Measurements from ENCODE around the gene CRELD1. TPM values are rescaled to one million over a fixed set of nuclear protein-coding genes. Genes with fewer than 3 reads are reported as not detected.

The CRELD1 gene
- total and polyA plus RNA-seq, 2 of the 13 experiments (the other 11 are each of a cell fraction or from before 2014, with no cell fraction given), result 27.1 to 61.9 TPM

DNA sequence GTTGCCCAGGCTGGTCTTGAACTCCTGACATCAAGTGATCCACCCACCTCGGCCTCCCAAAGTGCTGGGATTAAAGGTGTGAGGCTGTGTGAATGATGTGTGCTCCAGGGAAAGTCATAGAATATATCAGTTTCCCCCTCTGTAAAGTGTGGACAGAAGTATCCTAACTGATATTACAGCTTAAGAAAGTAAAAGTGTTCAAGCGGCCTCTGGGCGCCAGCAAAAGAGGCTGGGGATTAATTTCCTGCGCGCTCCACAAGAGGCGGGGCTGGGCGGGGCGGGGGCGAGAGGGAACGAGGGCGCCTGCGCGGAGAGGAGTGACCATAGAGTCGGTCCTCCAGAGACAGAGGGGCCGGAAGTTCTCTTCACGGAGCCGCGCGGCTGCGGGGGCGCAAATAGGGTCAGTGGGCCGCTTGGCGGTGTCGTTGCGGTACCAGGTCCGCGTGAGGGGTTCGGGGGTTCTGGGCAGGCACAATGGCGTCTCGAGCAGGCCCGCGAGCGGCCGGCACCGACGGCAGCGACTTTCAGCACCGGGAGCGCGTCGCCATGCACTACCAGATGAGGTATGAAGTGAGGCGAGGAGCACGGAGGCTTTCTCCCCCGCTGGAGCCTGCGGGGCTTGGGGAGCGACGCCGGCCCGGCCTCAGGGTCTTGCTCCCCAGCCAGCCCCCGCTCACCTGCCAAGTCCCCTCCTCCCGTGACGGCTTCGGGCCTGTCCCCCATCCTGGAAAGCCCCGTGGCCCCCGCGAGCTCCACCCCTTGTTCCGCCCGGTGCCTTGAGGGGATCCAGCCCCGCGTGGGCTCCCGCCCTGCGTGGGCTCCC, 43.2 kb upstream of the CRELD1 start, which contains the start of gene JAGN1 (continued):
- TF ChIP-seq, protein P1, sequence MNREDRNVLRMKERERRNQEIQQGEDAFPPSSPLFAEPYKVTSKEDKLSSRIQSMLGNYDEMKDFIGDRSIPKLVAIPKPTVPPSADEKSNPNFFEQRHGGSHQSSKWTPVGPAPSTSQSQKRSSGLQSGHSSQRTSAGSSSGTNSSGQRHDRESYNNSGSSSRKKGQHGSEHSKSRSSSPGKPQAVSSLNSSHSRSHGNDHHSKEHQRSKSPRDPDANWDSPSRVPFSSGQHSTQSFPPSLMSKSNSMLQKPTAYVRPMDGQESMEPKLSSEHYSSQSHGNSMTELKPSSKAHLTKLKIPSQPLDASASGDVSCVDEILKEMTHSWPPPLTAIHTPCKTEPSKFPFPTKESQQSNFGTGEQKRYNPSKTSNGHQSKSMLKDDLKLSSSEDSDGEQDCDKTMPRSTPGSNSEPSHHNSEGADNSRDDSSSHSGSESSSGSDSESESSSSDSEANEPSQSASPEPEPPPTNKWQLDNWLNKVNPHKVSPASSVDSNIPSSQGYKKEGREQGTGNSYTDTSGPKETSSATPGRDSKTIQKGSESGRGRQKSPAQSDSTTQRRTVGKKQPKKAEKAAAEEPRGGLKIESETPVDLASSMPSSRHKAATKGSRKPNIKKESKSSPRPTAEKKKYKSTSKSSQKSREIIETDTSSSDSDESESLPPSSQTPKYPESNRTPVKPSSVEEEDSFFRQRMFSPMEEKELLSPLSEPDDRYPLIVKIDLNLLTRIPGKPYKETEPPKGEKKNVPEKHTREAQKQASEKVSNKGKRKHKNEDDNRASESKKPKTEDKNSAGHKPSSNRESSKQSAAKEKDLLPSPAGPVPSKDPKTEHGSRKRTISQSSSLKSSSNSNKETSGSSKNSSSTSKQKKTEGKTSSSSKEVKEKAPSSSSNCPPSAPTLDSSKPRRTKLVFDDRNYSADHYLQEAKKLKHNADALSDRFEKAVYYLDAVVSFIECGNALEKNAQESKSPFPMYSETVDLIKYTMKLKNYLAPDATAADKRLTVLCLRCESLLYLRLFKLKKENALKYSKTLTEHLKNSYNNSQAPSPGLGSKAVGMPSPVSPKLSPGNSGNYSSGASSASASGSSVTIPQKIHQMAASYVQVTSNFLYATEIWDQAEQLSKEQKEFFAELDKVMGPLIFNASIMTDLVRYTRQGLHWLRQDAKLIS (CRISPR knock-in tag; IDR thresholded peaks at IDR 0.05), result peak; percentile 61; the same call in 1 of the 2 replicates
- TF ChIP-seq NFKB2 (CRISPR knock-in tag; IDR thresholded peaks at IDR 0.05; ENCODE audit: borderline replicate concordance), result peak; percentile 85

DNA sequence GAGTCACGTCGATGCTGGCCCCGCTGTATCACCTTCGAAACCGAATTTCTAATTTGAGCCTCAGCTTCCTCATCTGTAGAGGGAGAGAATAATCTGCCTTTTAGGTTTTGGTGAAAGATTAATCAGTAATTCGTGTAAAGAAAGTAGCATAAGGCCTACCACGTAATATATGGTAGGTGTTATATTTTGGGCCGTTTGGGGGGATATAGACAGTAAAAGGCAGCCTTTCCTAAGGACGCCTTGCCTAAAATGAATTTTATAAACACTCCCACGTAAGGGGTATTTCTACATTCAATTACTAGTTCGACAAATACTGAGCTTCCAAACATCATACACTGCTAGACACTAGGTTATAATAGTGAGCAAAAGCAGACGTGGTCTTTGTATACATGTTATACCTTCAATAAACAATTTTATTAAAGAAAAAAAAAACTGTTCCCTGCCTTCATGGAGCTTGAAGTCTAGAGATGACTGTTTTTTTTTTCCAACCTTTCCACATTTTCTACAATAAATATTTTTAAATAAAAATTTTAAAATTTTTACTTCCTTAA, 42.5 kb upstream of the CRELD1 start:
- ChIA-PET CTCF (ENCODE audit: low intra/inter-chr PET ratio, low total read pairs) (no interaction called here), POLR2A (interaction anchor here (0.8 to 3.8 kb wide), 11 partner anchors 11 to 98 kb away, joined by 3 to 36 read pairs (median 6); partner anchors contain the start of genes ARPC4, CIDEC, CRELD1 and IL17RC)
- Histone ChIP-seq H3K27me3 (ENCODE audit: control insufficient read depth in 1 of 2, insufficient read depth in 2 of 2, low read length in 2 of 2) (no peaks in the 10 kb centered on the region; a peak in 1 of 5 replicates), H3K9ac (ENCODE audit: insufficient read depth, low read depth, low read length) (peak overlapping the region; percentile 98), H3K79me2 (ENCODE audit: insufficient read depth, low read length) (peaks cover 26% of the 10 kb centered on the region), H4K20me1 (ENCODE audit: insufficient read depth, low read length) (no peaks in the 10 kb centered on the region), H3K4me1 (ENCODE audit: insufficient read depth, low read length) (peaks cover 57% of the 10 kb centered on the region), H2AFZ (ENCODE audit: low read length) (no peak overlapping the region), H3K4me2 (ENCODE audit: low read depth, low read length) (peak overlapping the region; percentile 68), H3K4me3 (replicated peaks in 1 of 3; ENCODE audit: insufficient read depth in 1 of 3, low read depth in 2 of 3, low read length in 3 of 3) (peak overlapping the region; percentile 85 to 99 (median 98)), H3K36me3 (replicated peaks in 1 of 2; ENCODE audit: control insufficient read depth in 1 of 2, insufficient read depth in 2 of 2, low read length in 2 of 2) (peaks cover 3 to 9% of the 10 kb centered on the region in 2 experiments; a peak in 4 of 5 replicates), H3K27ac (ENCODE audit: extremely low read length, insufficient read depth, low read length) (peak overlapping the region; percentile 92), H3K9me3 (ENCODE audit: low read length) (no peaks in the 10 kb centered on the region)
- WGBS (ENCODE audit: low lambda C conversion rate), result 0% methylated on average over 12 of the region's 12 CpGs
- in situ Hi-C loops (cut with HindIII; ENCODE audit: extremely low pct_ligation_motif_present, low pct_unique_long_range_greater_than_20kb) (no loop called here), intact Hi-C loops (cut with micrococcal nuclease; ENCODE audit: unreplicated experiment) (no loop called here)
- FAIRE-seq (no peak), DNase-seq (ENCODE audit: low spot score) (no peak), ATAC-seq (no peak)
- no TSS peak for BruUV-seq (replicated peaks)
- TF ChIP-seq, protein P2, sequence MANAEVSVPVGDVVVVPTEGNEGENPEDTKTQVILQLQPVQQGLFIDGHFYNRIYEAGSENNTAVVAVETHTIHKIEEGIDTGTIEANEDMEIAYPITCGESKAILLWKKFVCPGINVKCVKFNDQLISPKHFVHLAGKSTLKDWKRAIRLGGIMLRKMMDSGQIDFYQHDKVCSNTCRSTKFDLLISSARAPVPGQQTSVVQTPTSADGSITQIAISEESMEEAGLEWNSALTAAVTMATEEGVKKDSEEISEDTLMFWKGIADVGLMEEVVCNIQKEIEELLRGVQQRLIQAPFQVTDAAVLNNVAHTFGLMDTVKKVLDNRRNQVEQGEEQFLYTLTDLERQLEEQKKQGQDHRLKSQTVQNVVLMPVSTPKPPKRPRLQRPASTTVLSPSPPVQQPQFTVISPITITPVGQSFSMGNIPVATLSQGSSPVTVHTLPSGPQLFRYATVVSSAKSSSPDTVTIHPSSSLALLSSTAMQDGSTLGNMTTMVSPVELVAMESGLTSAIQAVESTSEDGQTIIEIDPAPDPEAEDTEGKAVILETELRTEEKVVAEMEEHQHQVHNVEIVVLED (CRISPR knock-in tag; IDR thresholded peaks at IDR 0.05; ENCODE audit: borderline replicate concordance), result 0 out of 2 replicates have a peak, but pooled peaks have one; percentile 8
- TF ChIP-seq, protein P3, sequence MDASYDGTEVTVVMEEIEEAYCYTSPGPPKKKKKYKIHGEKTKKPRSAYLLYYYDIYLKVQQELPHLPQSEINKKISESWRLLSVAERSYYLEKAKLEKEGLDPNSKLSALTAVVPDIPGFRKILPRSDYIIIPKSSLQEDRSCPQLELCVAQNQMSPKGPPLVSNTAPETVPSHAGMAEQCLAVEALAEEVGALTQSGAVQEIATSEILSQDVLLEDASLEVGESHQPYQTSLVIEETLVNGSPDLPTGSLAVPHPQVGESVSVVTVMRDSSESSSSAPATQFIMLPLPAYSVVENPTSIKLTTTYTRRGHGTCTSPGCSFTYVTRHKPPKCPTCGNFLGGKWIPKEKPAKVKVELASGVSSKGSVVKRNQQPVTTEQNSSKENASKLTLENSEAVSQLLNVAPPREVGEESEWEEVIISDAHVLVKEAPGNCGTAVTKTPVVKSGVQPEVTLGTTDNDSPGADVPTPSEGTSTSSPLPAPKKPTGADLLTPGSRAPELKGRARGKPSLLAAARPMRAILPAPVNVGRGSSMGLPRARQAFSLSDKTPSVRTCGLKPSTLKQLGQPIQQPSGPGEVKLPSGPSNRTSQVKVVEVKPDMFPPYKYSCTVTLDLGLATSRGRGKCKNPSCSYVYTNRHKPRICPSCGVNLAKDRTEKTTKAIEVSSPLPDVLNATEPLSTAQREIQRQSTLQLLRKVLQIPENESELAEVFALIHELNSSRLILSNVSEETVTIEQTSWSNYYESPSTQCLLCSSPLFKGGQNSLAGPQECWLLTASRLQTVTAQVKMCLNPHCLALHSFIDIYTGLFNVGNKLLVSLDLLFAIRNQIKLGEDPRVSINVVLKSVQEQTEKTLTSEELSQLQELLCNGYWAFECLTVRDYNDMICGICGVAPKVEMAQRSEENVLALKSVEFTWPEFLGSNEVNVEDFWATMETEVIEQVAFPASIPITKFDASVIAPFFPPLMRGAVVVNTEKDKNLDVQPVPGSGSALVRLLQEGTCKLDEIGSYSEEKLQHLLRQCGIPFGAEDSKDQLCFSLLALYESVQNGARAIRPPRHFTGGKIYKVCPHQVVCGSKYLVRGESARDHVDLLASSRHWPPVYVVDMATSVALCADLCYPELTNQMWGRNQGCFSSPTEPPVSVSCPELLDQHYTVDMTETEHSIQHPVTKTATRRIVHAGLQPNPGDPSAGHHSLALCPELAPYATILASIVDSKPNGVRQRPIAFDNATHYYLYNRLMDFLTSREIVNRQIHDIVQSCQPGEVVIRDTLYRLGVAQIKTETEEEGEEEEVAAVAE (CRISPR knock-in tag; IDR thresholded peaks at IDR 0.05; ENCODE audit: borderline replicate concordance), result no peak
- TF ChIP-seq ZNF431 (CRISPR knock-in tag; IDR thresholded peaks at IDR 0.05; ENCODE audit: borderline replicate concordance, low read depth), result no peak
- no peak for TF ChIP-seq ZNF333 (CRISPR knock-in tag; IDR thresholded peaks at IDR 0.05; ENCODE audit: borderline replicate concordance)
- no peak for TF ChIP-seq ZNF432 (CRISPR knock-in tag; IDR thresholded peaks at IDR 0.05; ENCODE audit: borderline replicate concordance)
- TF ChIP-seq ZNF607 (CRISPR knock-in tag; IDR thresholded peaks at IDR 0.05; ENCODE audit: borderline replicate concordance), result no peak
